Heart left ventricle (tissue), 13 donors: ENCODE results near the gene FCN1.

Source experiments
- POLR2A ChIP-seq, 2 donors: fragments of 450-650 bp; IDR thresholded peaks; one replicate each; pipeline ENCODE4 v1.6.1; 2017; ENCODE audit warnings: antibody characterized with exemption in 2 of 2, mild to moderate bottlenecking in 2 of 2, moderate library complexity in 2 of 2
- TF ChIP-seq, protein P1 (sequence below), 12 donors: fragments of 200-600 bp; sonication (generic) in 4 of 12; IDR thresholded peaks; one replicate each; pipeline versions ENCODE4 v1.5.0 to v1.8.0; 2018 to 2022; ENCODE audit warnings: antibody characterized with exemption in 12 of 12, mild to moderate bottlenecking in 5 of 12
- donor health status: ischemic (EF 13 %, LVEDD 7.1; RV severe dilation, severe dysfunction).
- donor health status: DM: no; HTN: yes; CAD: no.
- donor health status: DM: no; HTN: no; CAD: no.
- donor health status: ischemic (EF 25% LVEDD 6.9; RV normal size, moderate dysfunction).
- donor health status: ischemic (EF 25% LVEDD 5.7; RV mildly dilated, moderate dysfunction).
- donor health status: ischemic (EF 35%, LVEDD 5.7; RV mildly dilated, moderate dysfunction).
- donor health status: nonischemic (EF 11% LVEDD 7.7; RV severe dilation, severe dysfunction).
- donor health status: DM: yes; HTN: yes; CAD: no.
- donor health status: PGD.
- donor health status: ischemic (EF 29% LVEDD 5.4; RV normal size, mild dysfunction).
- donor health status: nonischemic (EF 23%, LVEDD 6.1; RV moderate dilation, normal function).

DNA sequence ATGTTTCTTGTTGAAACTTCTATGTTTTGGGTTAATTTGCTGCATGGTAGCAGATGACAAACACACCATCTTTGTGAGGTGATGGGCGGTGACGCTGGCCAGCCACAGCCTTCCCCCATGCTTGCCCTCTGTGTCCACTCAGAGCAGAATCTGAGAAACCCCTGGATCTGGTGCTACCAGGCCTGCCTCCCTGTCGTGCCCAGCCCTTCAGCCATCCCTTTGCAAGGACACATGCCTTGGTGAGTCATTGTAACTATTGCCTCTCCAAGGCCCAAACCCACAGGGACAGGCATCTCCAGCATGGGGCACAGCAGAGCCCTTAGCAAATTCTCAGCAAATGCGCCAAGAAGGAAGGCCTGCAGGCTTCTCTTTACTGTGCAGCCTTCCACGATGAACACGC is 48.1 kb upstream of the FCN1 start:
- TF ChIP-seq, protein P1, sequence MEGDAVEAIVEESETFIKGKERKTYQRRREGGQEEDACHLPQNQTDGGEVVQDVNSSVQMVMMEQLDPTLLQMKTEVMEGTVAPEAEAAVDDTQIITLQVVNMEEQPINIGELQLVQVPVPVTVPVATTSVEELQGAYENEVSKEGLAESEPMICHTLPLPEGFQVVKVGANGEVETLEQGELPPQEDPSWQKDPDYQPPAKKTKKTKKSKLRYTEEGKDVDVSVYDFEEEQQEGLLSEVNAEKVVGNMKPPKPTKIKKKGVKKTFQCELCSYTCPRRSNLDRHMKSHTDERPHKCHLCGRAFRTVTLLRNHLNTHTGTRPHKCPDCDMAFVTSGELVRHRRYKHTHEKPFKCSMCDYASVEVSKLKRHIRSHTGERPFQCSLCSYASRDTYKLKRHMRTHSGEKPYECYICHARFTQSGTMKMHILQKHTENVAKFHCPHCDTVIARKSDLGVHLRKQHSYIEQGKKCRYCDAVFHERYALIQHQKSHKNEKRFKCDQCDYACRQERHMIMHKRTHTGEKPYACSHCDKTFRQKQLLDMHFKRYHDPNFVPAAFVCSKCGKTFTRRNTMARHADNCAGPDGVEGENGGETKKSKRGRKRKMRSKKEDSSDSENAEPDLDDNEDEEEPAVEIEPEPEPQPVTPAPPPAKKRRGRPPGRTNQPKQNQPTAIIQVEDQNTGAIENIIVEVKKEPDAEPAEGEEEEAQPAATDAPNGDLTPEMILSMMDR (IDR thresholded peaks at IDR 0.05): no peak
- TF ChIP-seq POLR2A (IDR thresholded peaks at IDR 0.05): no peak
